Nephron progenitor cell (in vitro differentiated cells): ENCODE data around the gene TRPC3.

Experiments
- DNase-seq: peaks from one replicate; pipeline ENCODE4 v3.0.0; 2021
- H3K27ac Mint-ChIP-seq: 2 replicates; pipeline ENCODE4 v1.8.0; 2021; ENCODE audit warnings: mild to moderate bottlenecking, moderate library complexity, mixed read lengths
- H3K27me3 Mint-ChIP-seq: 2 replicates; pipeline ENCODE4 v1.8.0; 2021; ENCODE audit warnings: mild to moderate bottlenecking, low read depth, mixed read lengths; ENCODE audit not compliant: poor library complexity
- H3K36me3 Mint-ChIP-seq: 2 replicates; pipeline ENCODE4 v1.8.0; 2021; ENCODE audit warnings: low read depth, mixed read lengths
- H3K4me1 Mint-ChIP-seq: 2 replicates; pipeline ENCODE4 v1.8.0; 2021; ENCODE audit warnings: mixed read lengths
- H3K4me3 Mint-ChIP-seq: 2 replicates; pipeline ENCODE4 v1.8.0; 2021; ENCODE audit warnings: mild to moderate bottlenecking, moderate library complexity, mixed read lengths
- H3K9me3 Mint-ChIP-seq: 2 replicates; pipeline ENCODE4 v1.8.0; 2021; ENCODE audit warnings: mild to moderate bottlenecking, moderate library complexity, mixed read lengths
- CTCF ChIP-seq: fragments of 200-600 bp; sonication (generic); IDR thresholded peaks from 2 replicates; pipeline ENCODE4 v1.5.0; 2021; ENCODE audit warnings: antibody characterized with exemption

The TRPC3 gene

DNA sequence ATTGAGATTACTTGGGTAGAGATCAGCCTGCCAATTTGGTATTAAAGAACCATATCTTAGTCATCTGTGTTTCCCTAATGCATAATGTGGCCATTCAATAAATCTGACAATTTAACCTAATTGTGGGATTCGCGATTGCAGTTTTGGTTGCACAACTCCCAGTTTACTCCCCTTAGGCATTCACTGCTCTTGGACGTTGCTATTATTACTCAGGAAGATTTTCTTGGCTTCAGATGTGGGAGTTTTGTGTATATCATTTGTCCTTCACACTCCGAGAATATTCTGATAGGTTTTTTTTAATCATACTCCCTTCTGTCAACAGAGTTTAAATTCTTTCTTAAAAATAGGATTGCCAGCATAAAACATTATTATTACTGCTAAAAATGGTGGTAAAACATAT, 22.0 kb upstream of the TRPC3 start:
- no peak overlapping the region for H3K4me3 Mint-ChIP-seq
- no peaks in the 10 kb centered on the region for H3K27me3 Mint-ChIP-seq
- H3K27ac Mint-ChIP-seq: no peak overlapping the region
- peaks cover 19% of the 10 kb centered on the region for H3K4me1 Mint-ChIP-seq
- TF ChIP-seq CTCF: no peak
- no peaks in the 10 kb centered on the region for H3K36me3 Mint-ChIP-seq
- H3K9me3 Mint-ChIP-seq: no peaks in the 10 kb centered on the region
- no peak for DNase-seq

GRCh38 chr4:121968859-121969258, 17.0 kb upstream of the TRPC3 start:
- Mint-ChIP-seq H3K4me1 (peaks cover 16% of the 10 kb centered on the region), H3K9me3 (peaks cover 4% of the 10 kb centered on the region), H3K4me3 (no peak overlapping the region), H3K27ac (no peak overlapping the region), H3K36me3 (no peaks in the 10 kb centered on the region), H3K27me3 (no peaks in the 10 kb centered on the region)
- no peak for DNase-seq
- no peak for TF ChIP-seq CTCF

DNA sequence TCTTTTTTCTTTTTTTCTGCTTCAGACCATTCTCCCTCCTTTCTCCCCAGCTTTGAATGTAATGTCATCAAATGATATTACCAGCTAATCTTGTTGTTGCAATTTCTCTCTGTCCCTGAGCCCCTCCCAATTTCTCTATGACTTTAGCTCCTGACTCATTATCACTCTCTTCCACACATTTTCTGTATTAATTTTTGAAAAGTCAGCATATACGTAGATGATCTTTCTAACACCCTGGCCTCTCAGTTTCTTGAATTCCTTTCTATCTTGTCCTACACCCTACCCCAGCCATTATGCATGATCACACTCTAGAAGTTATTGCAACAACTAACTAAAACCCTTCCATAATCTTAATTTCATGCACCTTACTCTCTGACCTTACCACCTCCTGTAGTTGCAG, 13.1 kb upstream of the TRPC3 start:
- Mint-ChIP-seq H3K36me3 (no peaks in the 10 kb centered on the region), H3K27me3 (no peaks in the 10 kb centered on the region), H3K27ac (no peak overlapping the region), H3K4me1 (peaks cover 4% of the 10 kb centered on the region), H3K4me3 (no peak overlapping the region), H3K9me3 (peaks cover 4% of the 10 kb centered on the region)
- no peak for TF ChIP-seq CTCF
- DNase-seq: no peak

DNA sequence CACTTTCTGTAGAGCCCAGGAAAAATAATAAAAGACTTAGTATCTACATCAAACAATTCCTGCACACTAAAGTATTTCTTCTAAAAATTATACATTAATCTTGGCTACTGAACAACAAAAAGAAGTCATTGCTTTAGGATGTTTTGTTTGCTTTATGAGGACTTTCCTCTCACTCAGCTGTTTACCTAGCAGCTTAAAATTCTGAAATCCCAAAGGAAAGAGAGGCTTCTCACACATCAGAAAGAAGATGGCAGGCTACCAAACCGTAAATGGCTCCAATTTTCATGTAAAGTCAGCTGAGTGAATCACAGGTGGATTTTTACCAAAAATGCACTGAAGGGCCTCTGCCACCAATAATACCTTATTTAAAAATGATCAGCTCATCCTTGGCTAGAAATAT, 9.0 kb upstream of the TRPC3 start:
- no peaks in the 10 kb centered on the region for H3K27me3 Mint-ChIP-seq

GRCh38 chr4:121958777-121959176, 6.9 kb upstream of the TRPC3 start:
- no peaks in the 10 kb centered on the region for H3K9me3 Mint-ChIP-seq
- H3K27me3 Mint-ChIP-seq: peaks cover 3% of the 10 kb centered on the region
- H3K27ac Mint-ChIP-seq: no peak overlapping the region
- no peaks in the 10 kb centered on the region for H3K4me1 Mint-ChIP-seq
- no peak for DNase-seq
- no peak for TF ChIP-seq CTCF
- H3K36me3 Mint-ChIP-seq: no peaks in the 10 kb centered on the region
- H3K4me3 Mint-ChIP-seq: no peak overlapping the region

More for the DNA sequence above, 9.0 kb upstream of the TRPC3 start:
- H3K27ac Mint-ChIP-seq: no peak overlapping the region
- TF ChIP-seq CTCF: no peak
- peaks cover 4% of the 10 kb centered on the region for H3K9me3 Mint-ChIP-seq
- DNase-seq: no peak
- H3K4me1 Mint-ChIP-seq: no peaks in the 10 kb centered on the region
- H3K4me3 Mint-ChIP-seq: no peak overlapping the region
- no peaks in the 10 kb centered on the region for H3K36me3 Mint-ChIP-seq

DNA sequence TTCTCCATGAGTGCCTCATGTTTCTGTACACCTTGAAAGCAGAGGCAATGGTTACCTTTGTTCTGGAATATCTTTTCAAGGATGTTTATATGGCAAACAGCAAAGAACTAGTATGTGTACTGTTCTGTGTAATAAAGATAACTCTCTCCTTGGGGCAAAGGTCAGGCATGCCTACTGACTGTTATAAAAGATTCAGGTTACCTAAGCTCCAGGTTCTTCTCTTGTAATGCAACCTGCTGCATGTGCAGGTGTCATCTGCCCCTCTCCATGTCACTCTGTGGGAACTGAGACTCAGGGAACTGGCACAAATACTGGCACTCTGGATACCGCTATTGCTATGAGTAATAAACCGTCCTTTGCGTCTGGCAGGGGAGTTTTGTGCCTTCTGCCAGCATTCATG, 5.4 kb upstream of the TRPC3 start:
- peaks cover 8% of the 10 kb centered on the region for H3K4me1 Mint-ChIP-seq
- H3K4me3 Mint-ChIP-seq: no peak overlapping the region
- no peak for DNase-seq
- H3K27ac Mint-ChIP-seq: no peak overlapping the region
- peaks cover 9% of the 10 kb centered on the region for H3K27me3 Mint-ChIP-seq
- no peak for TF ChIP-seq CTCF
- H3K36me3 Mint-ChIP-seq: no peaks in the 10 kb centered on the region
- no peaks in the 10 kb centered on the region for H3K9me3 Mint-ChIP-seq
